GM23248 (cell line): Measurements from ENCODE around the gene TENM3.

Source experiments
- EZH2 ChIP-seq: fragments of 200-600 bp; sonication (generic); IDR thresholded peaks from 2 replicates; pipeline ENCODE4 v1.6.1; 2018; ENCODE audit warnings: antibody characterized with exemption, mild to moderate bottlenecking; ENCODE audit not compliant: insufficient read depth, poor library complexity, severe bottlenecking
- EZH2phosphoT487 ChIP-seq: fragments of 200-600 bp; sonication (generic); IDR thresholded peaks from 2 replicates; pipeline ENCODE4 v1.6.1; 2018; ENCODE audit warnings: antibody characterized with exemption, moderate library complexity, mild to moderate bottlenecking, low read depth; ENCODE audit not compliant: insufficient read depth

- no peak for TF ChIP-seq EZH2phosphoT487
- no peak for TF ChIP-seq EZH2
Observed at GRCh38 chr4:182261651-182262223, 18.5 kb downstream of the TENM3 start.
